B cell (primary cell): ENCODE measurements around the gene PPP1R7. TPM values are rescaled to one million over a fixed set of nuclear protein-coding genes. Genes with fewer than 3 reads are reported as not detected.

Source experiments
- ATAC-seq: fragments of 200-7000 bp; cut with Tn5 transposase; one replicate; pipeline ENCODE4 v1.10.0; 2021; ENCODE audit warnings: low read depth, mild to moderate bottlenecking, moderate number of reproducible peaks, moderate library complexity
- CTCF ChIA-PET: fragments of 350-600 bp; sonication (Branson Sonifier 250); formaldehyde crosslinking; loops from one replicate; lab custom pipeline; 2021; ENCODE audit warnings: antibody characterized with exemption, inconsistent platforms; lab: Charles Lee
- POLR2A ChIA-PET: fragments of 350-600 bp; sonication (Branson Sonifier 250); formaldehyde crosslinking; loops from one replicate; lab custom pipeline; 2021; ENCODE audit warnings: antibody characterized with exemption; lab: Charles Lee
- DNase-seq: peaks from one replicate; pipeline ENCODE4 v3.0.0; 2013
- H2AFZ ChIP-seq: 2 replicates; pipeline ENCODE4 v1.6.1; 2012; ENCODE audit warnings: mild to moderate bottlenecking, low read depth, low read length; ENCODE audit not compliant: insufficient read depth, poor library complexity, severe bottlenecking
- H3K27ac ChIP-seq, 2 donors: 1 replicate in 1 of 2; 2 replicates in 1 of 2; pipeline ENCODE4 v1.5.1; 2012 to 2013; ENCODE audit warnings: low read length in 2 of 2, mild to moderate bottlenecking in 2 of 2, moderate library complexity in 1 of 2
- H3K27me3 ChIP-seq, 4 experiments: fragments of 200-600 bp in 1 of 4; sonication (generic) in 1 of 4; replicated peaks in 1 of 4; 1 replicate in 2 of 4; 2 replicates in 2 of 4; pipeline versions ENCODE4 v1.6.1 to v1.7.0; 2013 to 2016; ENCODE audit warnings: low read length in 3 of 4, mild to moderate bottlenecking in 2 of 4, mixed read lengths in 1 of 4, moderate library complexity in 1 of 4; ENCODE audit not compliant: insufficient read depth in 4 of 4, control insufficient read depth in 3 of 4; ENCODE audit errors: control extremely low read depth in 1 of 4
- H3K36me3 ChIP-seq, 2 experiments: replicated peaks in 1 of 2; 1 replicate in 1 of 2; 2 replicates in 1 of 2; pipeline versions ENCODE4 v1.6.1 to v1.7.1; 2013; ENCODE audit warnings: low read length in 1 of 2; ENCODE audit not compliant: insufficient read depth in 2 of 2, control insufficient read depth in 1 of 2; ENCODE audit errors: control extremely low read depth in 1 of 2, extremely low read depth in 1 of 2
- H3K4me1 ChIP-seq, 2 donors: fragments of 200-600 bp in 1 of 2; sonication (generic) in 1 of 2; 1 replicate in 1 of 2; 2 replicates in 1 of 2; pipeline versions ENCODE4 v1.5.1 to v1.6.1; 2013 to 2017; ENCODE audit warnings: low read length in 2 of 2; ENCODE audit not compliant: control insufficient read depth in 2 of 2, insufficient read depth in 2 of 2
- H3K4me2 ChIP-seq: replicated peaks from 2 replicates; pipeline ENCODE3; 2012; ENCODE audit warnings: mild to moderate bottlenecking, low read depth, low read length; ENCODE audit not compliant: poor library complexity, severe bottlenecking
- H3K4me3 ChIP-seq, 5 experiments: fragments of 200-600 bp in 1 of 5; sonication (generic) in 1 of 5; 1 replicate in 3 of 5; 2 replicates in 2 of 5; pipeline versions ENCODE4 v1.5.1 to v1.7.0; 2011 to 2016; ENCODE audit warnings: low read length in 4 of 5, mild to moderate bottlenecking in 4 of 5, low read depth in 2 of 5, control low read depth in 1 of 5, moderate library complexity in 1 of 5; ENCODE audit not compliant: insufficient read depth in 1 of 5; ENCODE audit errors: control extremely low read depth in 1 of 5, extremely low read depth in 1 of 5
- H3K79me2 ChIP-seq: fragments of 200-600 bp; sonication (generic); one replicate; pipeline ENCODE4 v1.6.0; 2016; ENCODE audit warnings: low read length; ENCODE audit not compliant: control insufficient read depth, insufficient read depth
- H3K9ac ChIP-seq: fragments of 200-600 bp; sonication (generic); 2 replicates; pipeline ENCODE4 v1.6.1; 2017; ENCODE audit warnings: mild to moderate bottlenecking, low read length, moderate library complexity
- H3K9me3 ChIP-seq, 3 donors: one replicate each; pipeline versions ENCODE4 v1.6.1 to v1.7.1; 2013; ENCODE audit warnings: low read length in 2 of 3; ENCODE audit not compliant: control insufficient read depth in 2 of 3, insufficient read depth in 1 of 3; ENCODE audit errors: control extremely low read depth in 1 of 3
- H4K20me1 ChIP-seq: 2 replicates; pipeline ENCODE4 v1.6.0; 2012; ENCODE audit warnings: mild to moderate bottlenecking, low read length; ENCODE audit not compliant: insufficient read depth, control insufficient read depth, poor library complexity, severe bottlenecking
- H3K27ac Mint-ChIP-seq: one replicate; pipeline ENCODE4 v1.8.0; 2021; ENCODE audit warnings: mixed read lengths
- H3K27me3 Mint-ChIP-seq: one replicate; pipeline ENCODE4 v1.8.0; 2021; ENCODE audit warnings: mixed read lengths
- H3K4me1 Mint-ChIP-seq: one replicate; pipeline ENCODE4 v1.8.0; 2021; ENCODE audit warnings: mixed read lengths
- H3K4me3 Mint-ChIP-seq: one replicate; pipeline ENCODE4 v1.8.0; 2021; ENCODE audit warnings: mixed read lengths
- H3K9me3 Mint-ChIP-seq: one replicate; pipeline ENCODE4 v1.8.0; 2022; ENCODE audit warnings: mixed read lengths; ENCODE audit not compliant: insufficient read depth
- CTCF ChIP-seq: fragments of 200-600 bp; IDR thresholded peaks from one replicate; pipeline ENCODE4 v1.8.0; 2022; ENCODE audit warnings: antibody characterized with exemption, mild to moderate bottlenecking
- EZH2 ChIP-seq: IDR thresholded peaks from 2 replicates; pipeline ENCODE4 v1.6.1; 2012; ENCODE audit warnings: borderline replicate concordance, low read depth, mild to moderate bottlenecking, moderate library complexity, low read length; ENCODE audit not compliant: insufficient read depth, poor library complexity, severe bottlenecking
- WGBS: methylation state at CpG from one replicate; pipeline ENCODE4 v1.1.5; 2013; ENCODE audit warnings: missing lambda C conversion rate; ENCODE audit not compliant: insufficient coverage; 5-methylcytosine and 5-hydroxymethylcytosine counted together
- intact Hi-C: fragments of 100-400 bp; cut with micrococcal nuclease; formaldehyde crosslinking; loops from one replicate; pipeline ENCODE4 v1.10.0; 2022
- polyA plus RNA-seq: library from polyadenylated mRNA; depleted of rRNA; stranded (reverse); fragments of >200 nt; gene quantifications from 2 replicates; pipeline ENCODE4 v1.2.3, GENCODE V29; 2012
- total RNA-seq, 2 donors: library from RNA; stranded (reverse); fragments of 120-200 nt in 1 of 2; gene quantifications; 1 replicate in 1 of 2; 2 replicates in 1 of 2; pipeline versions ENCODE4 v1.2.3 to v1.2.4, GENCODE V29; 2013 to 2022

Gene PPP1R7
- total and polyA plus RNA-seq, 2 donors (not counting 1 experiment from before 2014, with no cell fraction given) = 37.7 to 50.9 TPM

GRCh38 chr2:241178961-241179360, 28.7 kb downstream of the PPP1R7 start:
- no peaks in the 10 kb centered on the region for H3K4me1 Mint-ChIP-seq
- TF ChIP-seq EZH2 (no peak), CTCF (no peak)
- Histone ChIP-seq H2AFZ (no peak overlapping the region), H3K4me3 (no peak overlapping the region), H3K79me2 (no peaks in the 10 kb centered on the region), H4K20me1 (no peaks in the 10 kb centered on the region), H3K36me3 (peaks cover 0 to 42% of the 10 kb centered on the region in 2 experiments), H3K9ac (no peak overlapping the region), H3K4me1 (no peaks in the 10 kb centered on the region), H3K9me3 (no peaks in the 10 kb centered on the region), H3K4me2 (no peak overlapping the region), H3K27ac (no peak overlapping the region), H3K27me3 (no peaks in the 10 kb centered on the region)
- H3K27me3 Mint-ChIP-seq = no peaks in the 10 kb centered on the region
- intact Hi-C loops = no loop called here
- no peaks in the 10 kb centered on the region for H3K9me3 Mint-ChIP-seq
- WGBS = 93% methylated on average over 3 of the region's 4 CpGs
- no peak overlapping the region for H3K4me3 Mint-ChIP-seq
- ChIA-PET CTCF (no interaction called here), POLR2A (no interaction called here)
- ATAC-seq (no peak), DNase-seq (no peak)
- H3K27ac Mint-ChIP-seq = no peak overlapping the region

GRCh38 chr2:241179899-241180298, 29.6 kb downstream of the PPP1R7 start:
- Histone ChIP-seq H3K36me3 (peaks cover 0 to 36% of the 10 kb centered on the region in 2 experiments), H3K27ac (no peak overlapping the region), H3K9me3 (no peaks in the 10 kb centered on the region), H3K27me3 (no peaks in the 10 kb centered on the region), H2AFZ (no peak overlapping the region), H3K79me2 (no peaks in the 10 kb centered on the region), H3K4me1 (no peaks in the 10 kb centered on the region), H4K20me1 (no peaks in the 10 kb centered on the region), H3K9ac (no peak overlapping the region), H3K4me3 (no peak overlapping the region), H3K4me2 (no peak overlapping the region)
- DNase-seq (no peak), ATAC-seq (no peak)
- intact Hi-C loops = no loop called here
- ChIA-PET POLR2A (no interaction called here), CTCF (no interaction called here)
- Mint-ChIP-seq H3K4me1 (no peaks in the 10 kb centered on the region), H3K9me3 (no peaks in the 10 kb centered on the region), H3K4me3 (no peak overlapping the region), H3K27ac (no peak overlapping the region), H3K27me3 (no peaks in the 10 kb centered on the region)
- TF ChIP-seq EZH2 = no peak
- TF ChIP-seq CTCF = no peak
- no CpG with 5 or more reads among the region's 4 CpGs for whole genome bisulfite sequencing
